HG02884 (cell line): ENCODE data around the gene CHD9NB.
"Not testable (repeated sequence)": the region's sequence is repeated elsewhere in the genome, so short reads cannot be mapped to it uniquely, and the experiment has no call there.

Experiments used
- ATAC-seq: cut with Tn5 transposase; IDR thresholded peaks from one replicate; pipeline ENCODE4 v1.9.1; 2021; ENCODE audit warnings: mild to moderate bottlenecking, moderate library complexity; ENCODE audit not compliant: unreplicated experiment

Gene CHD9NB

GRCh38 chr16:53084141-53084541 lies 31.4 kb upstream of the CHD9NB start:
- no peak for ATAC-seq

DNA sequence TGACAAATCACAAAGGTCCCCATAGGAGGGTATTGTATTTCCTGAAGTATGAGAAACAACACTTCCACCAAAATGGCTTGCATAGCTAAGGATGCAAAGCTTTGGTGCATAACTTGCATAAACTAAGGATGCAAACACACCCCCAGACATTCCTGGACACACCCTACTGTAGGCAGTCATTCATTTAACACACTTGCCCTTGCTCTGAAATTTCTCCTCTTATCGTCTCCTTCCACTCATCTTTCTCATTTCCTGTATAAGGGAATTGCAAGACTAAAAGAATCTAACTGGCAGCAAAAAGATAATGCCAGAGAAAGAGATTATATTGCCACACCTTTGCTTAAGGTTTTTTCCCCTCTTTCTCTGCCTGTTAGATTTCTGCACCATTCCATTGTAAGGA lies 30.4 kb upstream of the CHD9NB start:
- ATAC-seq = no peak

GRCh38 chr16:53082509-53082908 lies 29.8 kb upstream of the CHD9NB start:
- ATAC-seq = no peak

DNA sequence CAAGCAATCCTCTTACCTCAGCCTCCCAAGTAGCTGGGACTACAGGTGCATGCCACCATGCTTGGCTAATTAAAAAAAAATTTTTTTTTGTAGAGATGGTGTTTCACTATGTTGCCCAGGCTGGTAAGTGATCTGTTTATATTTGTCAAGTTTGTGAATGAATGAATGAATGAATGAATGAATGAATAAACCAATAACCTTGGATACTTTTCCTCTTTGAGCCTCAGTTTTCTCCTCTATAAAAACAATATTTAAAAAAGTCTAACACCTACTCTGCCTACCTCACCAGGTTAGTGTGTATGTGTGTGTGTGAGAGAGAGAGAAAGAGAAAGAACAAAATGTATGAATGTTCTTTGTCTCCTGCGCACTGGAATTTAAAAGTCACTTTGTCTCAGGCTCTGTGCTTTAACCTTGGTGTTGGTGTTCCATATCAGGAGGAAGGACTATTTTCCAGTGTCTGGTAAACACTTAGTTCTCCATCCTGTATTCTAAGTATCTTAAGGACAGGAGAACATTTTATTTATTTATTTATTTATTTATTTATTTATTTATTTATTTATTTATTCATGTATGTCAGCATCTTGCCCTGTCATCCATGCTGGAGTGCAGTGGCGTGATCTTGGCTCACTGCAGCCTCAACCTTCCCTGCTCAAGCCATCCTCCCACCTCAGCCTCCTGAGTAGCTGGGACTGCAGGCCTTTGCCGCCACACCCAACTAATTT lies 29.1 kb upstream of the CHD9NB start:
- ATAC-seq = no peak

GRCh38 chr16:53081032-53081424 lies 28.3 kb upstream of the CHD9NB start:
- no peak for ATAC-seq

GRCh38 chr16:53080345-53081031 lies 27.8 kb upstream of the CHD9NB start:
- ATAC-seq = no peak

DNA sequence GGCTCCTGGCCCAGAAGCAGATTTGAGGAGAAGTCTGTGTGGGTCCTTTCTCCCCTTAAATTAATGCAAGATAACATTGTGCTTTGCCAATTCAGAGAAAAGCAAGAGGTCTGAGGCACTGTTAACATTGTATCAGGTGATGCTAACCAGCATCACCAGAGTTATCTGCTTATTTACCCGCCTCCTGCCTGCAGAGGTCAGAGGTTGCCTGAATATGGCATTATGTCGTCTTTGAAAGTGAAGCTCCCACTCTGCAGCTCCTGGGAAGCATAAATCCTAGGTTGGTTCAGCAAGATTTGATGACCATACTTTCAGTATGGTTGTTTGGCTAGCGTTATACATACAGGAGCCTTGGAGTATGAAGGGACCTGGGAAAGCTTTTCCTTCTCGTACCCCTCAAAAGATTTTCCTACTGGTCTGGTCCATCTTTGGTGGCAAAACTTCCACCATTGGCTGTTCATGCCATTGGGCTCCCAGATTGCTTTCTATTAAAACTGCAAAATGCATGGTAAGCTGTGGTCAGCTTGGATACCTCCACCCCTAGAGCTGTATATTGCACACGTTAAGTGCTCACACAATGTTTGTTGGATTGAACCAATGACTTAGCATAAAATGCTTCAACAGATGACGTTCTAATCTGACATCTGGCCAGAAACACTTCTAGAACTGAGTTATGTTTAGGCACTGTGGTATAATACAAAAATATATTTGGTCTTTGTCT lies 26.2 kb upstream of the CHD9NB start:
- ATAC-seq = no peak

GRCh38 chr16:53078247-53078646 lies 25.6 kb upstream of the CHD9NB start:
- no peak for ATAC-seq

GRCh38 chr16:53075461-53075860 lies 22.8 kb upstream of the CHD9NB start:
- not testable (repeated sequence) for ATAC-seq

GRCh38 chr16:53074296-53074695 lies 21.6 kb upstream of the CHD9NB start:
- ATAC-seq = not testable (repeated sequence)

DNA sequence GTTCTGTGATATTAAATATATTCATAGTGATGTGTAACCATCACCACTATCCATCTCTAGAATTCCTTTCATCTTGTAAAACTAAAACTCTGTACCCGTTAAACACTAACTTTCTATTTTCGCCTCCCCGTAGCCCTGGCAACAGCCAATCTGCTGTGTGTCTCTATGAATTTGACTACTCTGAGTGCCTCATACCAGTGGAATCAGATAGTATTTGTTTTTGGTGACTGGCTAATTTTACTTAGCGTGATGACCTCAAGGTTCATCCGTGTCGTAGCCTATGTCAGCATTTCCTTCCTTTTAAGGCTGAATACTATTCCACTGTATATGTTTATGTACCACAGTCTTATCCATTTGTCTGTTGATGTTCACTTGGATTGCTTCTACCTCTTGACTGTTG lies 20.3 kb upstream of the CHD9NB start:
- ATAC-seq = no peak

DNA sequence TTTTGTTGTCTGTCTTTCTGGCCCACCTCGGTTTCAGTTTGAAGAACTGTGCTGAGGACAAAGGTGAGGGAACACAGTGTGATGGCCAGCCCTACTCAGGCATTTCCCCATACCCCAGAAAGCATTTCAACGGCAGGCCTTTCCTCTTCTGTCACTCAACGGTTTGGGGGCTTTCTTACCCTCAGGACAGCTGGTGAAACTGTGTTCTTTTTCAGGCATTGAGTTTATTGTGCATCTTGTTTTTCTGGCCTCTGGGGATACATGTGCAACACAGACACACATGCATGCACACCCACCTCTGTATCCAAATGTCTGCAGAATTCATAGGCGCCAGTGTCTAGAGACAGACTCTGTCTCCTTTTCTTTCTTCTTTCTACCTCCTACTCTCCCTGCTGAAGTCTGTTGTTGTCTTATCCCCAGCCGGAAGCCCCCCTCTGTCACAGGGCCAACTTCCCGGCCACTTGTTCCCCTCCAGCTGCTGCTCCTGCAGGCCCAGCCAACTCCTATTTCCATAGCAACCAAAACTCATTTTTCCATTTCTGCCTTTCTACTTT lies 19.1 kb upstream of the CHD9NB start:
- peak; percentile 60 for ATAC-seq

DNA sequence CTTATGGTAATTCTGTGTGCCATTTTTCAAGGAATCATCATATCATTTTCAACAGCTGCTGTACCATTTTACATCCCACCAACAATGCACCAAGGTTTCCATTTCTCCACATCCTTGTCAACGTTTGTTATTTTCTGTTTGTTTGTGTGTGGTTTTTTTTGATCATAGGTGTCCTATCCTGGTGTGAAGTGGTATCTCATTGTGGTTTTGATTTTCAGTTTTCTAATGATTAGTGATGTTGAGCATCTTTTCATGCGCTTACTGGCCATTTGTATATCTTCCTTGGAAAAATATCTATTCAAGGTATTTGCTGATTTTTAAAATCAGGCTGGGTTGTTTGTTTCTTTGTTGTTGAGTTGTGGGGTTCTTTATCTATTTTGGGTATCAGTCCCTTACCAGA lies 17.1 kb upstream of the CHD9NB start:
- ATAC-seq = no peak

GRCh38 chr16:53068423-53068833 lies 15.7 kb upstream of the CHD9NB start:
- peak; percentile 36 for ATAC-seq

DNA sequence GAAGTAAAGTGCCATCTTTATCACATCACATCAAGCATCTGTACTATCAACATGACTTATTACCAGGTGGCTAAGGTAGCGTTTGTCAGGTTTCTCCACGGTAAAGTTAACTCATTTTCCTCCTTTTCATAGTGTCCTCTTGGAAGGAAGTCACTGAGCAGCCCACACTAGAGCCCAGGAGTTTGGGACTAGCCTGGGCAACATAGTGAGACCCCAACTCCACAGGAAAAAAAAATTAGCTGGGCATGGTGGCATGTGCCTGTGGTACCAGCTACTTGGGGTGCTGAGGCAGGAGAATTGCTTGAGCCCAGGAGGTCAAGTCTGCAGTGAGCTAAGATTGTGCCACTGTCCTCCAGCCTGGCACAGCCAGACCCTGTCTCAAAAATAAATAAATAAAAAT lies 15.0 kb upstream of the CHD9NB start:
- ATAC-seq = no peak

- no peak for ATAC-seq
These were observed 12.9 kb upstream of the CHD9NB start for GRCh38 chr16:53065461-53066061.

DNA sequence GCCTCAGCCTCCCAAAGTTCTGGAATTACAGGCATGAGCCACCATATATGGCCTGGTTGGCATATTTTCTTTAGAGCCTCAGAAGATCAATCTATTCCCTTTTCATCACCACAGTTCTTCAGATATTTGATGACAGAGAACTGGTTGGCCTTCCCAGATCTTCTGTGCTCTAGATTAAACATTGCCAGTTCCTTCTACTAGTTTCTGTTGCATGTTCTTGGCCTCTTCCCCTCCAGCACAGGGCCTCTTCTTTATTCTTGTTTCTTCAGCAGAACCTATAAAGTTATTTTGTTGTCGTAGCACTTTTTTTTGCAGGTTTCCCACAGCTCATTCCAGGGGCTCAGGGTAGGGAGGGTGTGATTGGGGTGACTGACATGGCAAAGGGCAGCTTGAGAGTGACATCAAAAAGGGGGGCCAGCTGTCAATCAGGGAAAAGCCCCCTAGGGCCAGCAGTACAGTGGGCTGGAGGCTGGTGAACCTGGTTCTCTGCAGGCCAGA lies 11.4 kb upstream of the CHD9NB start:
- ATAC-seq = no peak

DNA sequence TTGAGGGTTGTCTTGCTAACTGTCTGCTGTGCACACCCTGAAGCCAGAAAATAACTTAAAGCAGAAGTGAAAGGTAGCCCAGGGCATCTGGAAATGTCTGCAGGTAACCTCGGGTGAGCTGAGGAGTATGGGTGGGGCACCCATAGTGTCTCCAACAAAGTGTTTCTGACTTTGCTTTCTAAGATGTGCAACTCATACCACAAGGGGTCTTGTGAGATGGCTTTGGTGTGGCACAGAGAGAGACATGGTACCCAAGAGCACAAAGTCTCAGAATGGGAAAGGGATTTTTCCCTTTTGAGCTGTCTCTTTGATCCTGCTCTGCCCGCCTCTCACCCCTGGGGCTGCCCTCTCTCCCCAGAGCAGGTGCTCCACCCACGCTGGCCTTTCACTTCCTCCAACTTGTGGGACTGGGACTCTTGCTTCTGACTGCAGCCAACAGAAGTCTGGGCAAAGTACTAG lies 9.0 kb upstream of the CHD9NB start:
- ATAC-seq = peak; percentile 85

DNA sequence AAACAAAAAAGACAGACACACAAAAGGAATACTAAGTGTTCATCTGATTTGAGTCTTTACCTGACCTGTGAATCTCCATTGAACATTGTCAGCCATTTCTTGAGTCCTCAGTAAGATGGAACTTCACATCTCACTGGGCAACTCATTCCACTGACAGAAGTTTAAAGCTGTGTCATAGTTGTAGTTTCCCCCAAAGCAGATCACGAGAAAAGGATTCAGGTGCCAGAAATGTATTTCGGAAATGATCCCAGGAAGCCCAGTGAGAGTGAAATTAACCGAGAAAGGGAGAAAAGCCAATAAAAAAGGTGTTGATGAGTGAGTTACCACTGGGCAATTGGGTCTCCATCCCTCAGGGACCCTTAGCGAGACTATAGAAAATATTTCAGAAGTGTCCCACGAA lies 8.6 kb upstream of the CHD9NB start:
- ATAC-seq = peak; percentile 31

DNA sequence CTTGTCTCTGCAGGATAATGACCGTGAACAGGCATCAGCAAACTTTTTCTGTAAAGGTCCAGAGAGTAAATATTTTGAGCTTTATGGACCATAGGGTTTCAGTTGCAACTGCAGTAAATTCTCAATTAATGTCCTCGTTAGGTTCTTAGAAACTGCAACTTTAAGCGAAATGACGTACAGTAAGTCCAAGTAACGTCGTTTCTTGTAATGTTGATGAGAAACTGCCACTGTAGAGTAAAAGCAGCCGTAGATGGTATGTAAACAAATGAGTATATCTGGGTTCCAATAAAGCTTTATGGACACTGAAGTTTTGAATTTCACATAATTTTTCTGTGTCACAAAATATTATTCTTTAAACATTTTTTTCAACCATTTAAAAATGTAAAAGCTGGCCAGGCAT lies 7.0 kb upstream of the CHD9NB start:
- ATAC-seq = no peak

GRCh38 chr16:53058882-53059281 lies 6.2 kb upstream of the CHD9NB start:
- ATAC-seq = no peak
